Measurements from ENCODE around the gene ATP8B3.
"Not testable (repeated sequence)": the region's sequence is repeated elsewhere in the genome, so short reads cannot be mapped to it uniquely, and the experiment has no call there.

Gene ATP8B3

GRCh38 chr19:1769645-1769985, 42.5 kb downstream of the ATP8B3 start:
- DNase-seq (ENCODE audit: low spot score): no peak

- no peak for DNase-seq (ENCODE audit: low spot score)
These were observed 43.0 kb downstream of the ATP8B3 start for GRCh38 chr19:1768918-1769644.

- DNase-seq (ENCODE audit: low spot score): peak; percentile 53
These were observed 43.8 kb downstream of the ATP8B3 start for GRCh38 chr19:1768248-1768647.

GRCh38 chr19:1767464-1767933, 44.6 kb downstream of the ATP8B3 start:
- peak; percentile 91 for DNase-seq (ENCODE audit: low spot score)

GRCh38 chr19:1766800-1767352, 45.2 kb downstream of the ATP8B3 start:
- DNase-seq (ENCODE audit: low spot score): no peak

- DNase-seq (ENCODE audit: low spot score): no peak
These were observed 45.9 kb downstream of the ATP8B3 start for GRCh38 chr19:1765904-1766799.

GRCh38 chr19:1765232-1765903, 46.7 kb downstream of the ATP8B3 start:
- DNase-seq (ENCODE audit: low spot score): no peak

- DNase-seq (ENCODE audit: low spot score): no peak
These were observed 47.3 kb downstream of the ATP8B3 start for GRCh38 chr19:1764729-1765128.

GRCh38 chr19:1763648-1764639, 48.1 kb downstream of the ATP8B3 start:
- DNase-seq (ENCODE audit: low spot score): no peak

GRCh38 chr19:1762243-1763117, 49.6 kb downstream of the ATP8B3 start:
- DNase-seq (ENCODE audit: low spot score): no peak

GRCh38 chr19:1761528-1762242, 50.4 kb downstream of the ATP8B3 start:
- DNase-seq (ENCODE audit: low spot score): no peak

- not testable (repeated sequence) for DNase-seq (ENCODE audit: low spot score)
These were observed 51.1 kb downstream of the ATP8B3 start for GRCh38 chr19:1760786-1761527.

GRCh38 chr19:1760020-1760419, 52.1 kb downstream of the ATP8B3 start:
- no peak for DNase-seq (ENCODE audit: low spot score)

GRCh38 chr19:1758959-1759903, 52.8 kb downstream of the ATP8B3 start:
- no peak for DNase-seq (ENCODE audit: low spot score)

GRCh38 chr19:1758231-1758577, 53.9 kb downstream of the ATP8B3 start:
- no peak for DNase-seq (ENCODE audit: low spot score)

GRCh38 chr19:1757468-1758230, 54.4 kb downstream of the ATP8B3 start:
- DNase-seq (ENCODE audit: low spot score): no peak

All from GM03348 (cell line).